Neural crest cell (in vitro differentiated cells): Measurements from ENCODE around the gene ORC3. TPM values are rescaled to one million over a fixed set of nuclear protein-coding genes. Genes with fewer than 3 reads are reported as not detected.
"Not testable (repeated sequence)": the region's sequence is repeated elsewhere in the genome, so short reads cannot be mapped to it uniquely, and the experiment has no call there.

Source experiments
- DNase-seq: peaks from one replicate; pipeline ENCODE4 v3.0.0; 2021; ENCODE audit warnings: low read depth, mixed read lengths, low spot score
- H3K27ac Mint-ChIP-seq: one replicate; pipeline ENCODE4 v1.8.0; 2021; ENCODE audit warnings: mild to moderate bottlenecking, mixed read lengths; ENCODE audit not compliant: unreplicated experiment
- H3K27me3 Mint-ChIP-seq: 2 replicates; pipeline ENCODE4 v1.8.0; 2021; ENCODE audit warnings: low read depth, mild to moderate bottlenecking, mixed read lengths
- H3K36me3 Mint-ChIP-seq: 2 replicates; pipeline ENCODE4 v1.8.0; 2021; ENCODE audit warnings: low read depth, mild to moderate bottlenecking, mixed read lengths
- H3K4me1 Mint-ChIP-seq: 2 replicates; pipeline ENCODE4 v1.8.0; 2021; ENCODE audit warnings: mixed read lengths
- H3K4me3 Mint-ChIP-seq: one replicate; pipeline ENCODE4 v1.8.0; 2021; ENCODE audit warnings: mild to moderate bottlenecking, mixed read lengths
- H3K9me3 Mint-ChIP-seq: 2 replicates; pipeline ENCODE4 v1.8.0; 2021; ENCODE audit warnings: mixed read lengths
- total RNA-seq: library from RNA; stranded (reverse); gene quantifications from 2 replicates; pipeline ENCODE4 v1.2.1, GENCODE V29; 2021
- TF ChIP-seq, protein P1 (sequence below): fragments of 200-600 bp; sonication (generic); conservative IDR thresholded peaks from 2 replicates; pipeline ENCODE4 v1.5.0; 2021; ENCODE audit warnings: antibody characterized with exemption, mild to moderate bottlenecking

ORC3 gene
- total RNA-seq, 1 donor from 2014 or later, result 37.3 TPM

- no peak overlapping the region for H3K27ac Mint-ChIP-seq
- DNase-seq, result no peak
- H3K27me3 Mint-ChIP-seq, result no peaks in the 10 kb centered on the region
- H3K36me3 Mint-ChIP-seq, result peaks cover 5% of the 10 kb centered on the region
- peaks cover 29% of the 10 kb centered on the region for H3K4me1 Mint-ChIP-seq
- TF ChIP-seq, protein P1, sequence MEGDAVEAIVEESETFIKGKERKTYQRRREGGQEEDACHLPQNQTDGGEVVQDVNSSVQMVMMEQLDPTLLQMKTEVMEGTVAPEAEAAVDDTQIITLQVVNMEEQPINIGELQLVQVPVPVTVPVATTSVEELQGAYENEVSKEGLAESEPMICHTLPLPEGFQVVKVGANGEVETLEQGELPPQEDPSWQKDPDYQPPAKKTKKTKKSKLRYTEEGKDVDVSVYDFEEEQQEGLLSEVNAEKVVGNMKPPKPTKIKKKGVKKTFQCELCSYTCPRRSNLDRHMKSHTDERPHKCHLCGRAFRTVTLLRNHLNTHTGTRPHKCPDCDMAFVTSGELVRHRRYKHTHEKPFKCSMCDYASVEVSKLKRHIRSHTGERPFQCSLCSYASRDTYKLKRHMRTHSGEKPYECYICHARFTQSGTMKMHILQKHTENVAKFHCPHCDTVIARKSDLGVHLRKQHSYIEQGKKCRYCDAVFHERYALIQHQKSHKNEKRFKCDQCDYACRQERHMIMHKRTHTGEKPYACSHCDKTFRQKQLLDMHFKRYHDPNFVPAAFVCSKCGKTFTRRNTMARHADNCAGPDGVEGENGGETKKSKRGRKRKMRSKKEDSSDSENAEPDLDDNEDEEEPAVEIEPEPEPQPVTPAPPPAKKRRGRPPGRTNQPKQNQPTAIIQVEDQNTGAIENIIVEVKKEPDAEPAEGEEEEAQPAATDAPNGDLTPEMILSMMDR, result no peak
- no peaks in the 10 kb centered on the region for H3K9me3 Mint-ChIP-seq
- H3K4me3 Mint-ChIP-seq, result no peak overlapping the region
Observed at GRCh38 chr6:87684895-87685654, 95.1 kb downstream of the ORC3 start.

- not testable (repeated sequence) for H3K36me3 Mint-ChIP-seq, H3K27me3 Mint-ChIP-seq, DNase-seq, H3K27ac Mint-ChIP-seq, H3K9me3 Mint-ChIP-seq, H3K4me3 Mint-ChIP-seq
- H3K4me1 Mint-ChIP-seq, result peaks cover 23% of the 10 kb centered on the region
Observed at GRCh38 chr6:87686636-87687205, 96.8 kb downstream of the ORC3 start.

DNA sequence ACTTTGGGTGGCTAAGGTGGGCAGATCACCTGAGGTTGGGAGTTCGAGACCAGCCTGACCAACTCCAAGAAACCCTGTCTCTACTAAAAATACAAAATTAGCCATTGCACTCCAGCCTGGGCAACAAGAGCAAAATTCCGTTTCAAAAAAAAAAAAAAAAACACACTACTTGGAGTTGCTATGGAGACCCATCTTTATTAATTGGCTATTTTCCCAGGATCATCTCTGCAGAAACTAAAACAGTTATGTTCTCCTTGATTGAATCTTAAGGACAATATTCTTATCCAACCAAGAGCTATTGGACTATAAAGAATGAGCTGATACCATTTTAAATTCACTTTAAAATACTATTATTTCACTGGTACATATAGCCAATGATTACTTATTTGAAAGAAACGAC is 97.4 kb downstream of the ORC3 start:
- no peak overlapping the region for H3K27ac Mint-ChIP-seq
- DNase-seq, result no peak
- no peak overlapping the region for H3K4me3 Mint-ChIP-seq
- H3K27me3 Mint-ChIP-seq, result no peaks in the 10 kb centered on the region
- TF ChIP-seq, protein P1, result no peak
- H3K36me3 Mint-ChIP-seq, result peaks cover 5% of the 10 kb centered on the region
- H3K4me1 Mint-ChIP-seq, result peaks cover 24% of the 10 kb centered on the region
- H3K9me3 Mint-ChIP-seq, result no peaks in the 10 kb centered on the region

- not testable (repeated sequence) for H3K9me3 Mint-ChIP-seq, H3K27ac Mint-ChIP-seq, DNase-seq, H3K27me3 Mint-ChIP-seq, H3K4me3 Mint-ChIP-seq, H3K36me3 Mint-ChIP-seq
- H3K4me1 Mint-ChIP-seq, result peaks cover 21% of the 10 kb centered on the region
Observed at GRCh38 chr6:87687893-87688292, 98.0 kb downstream of the ORC3 start.

DNA sequence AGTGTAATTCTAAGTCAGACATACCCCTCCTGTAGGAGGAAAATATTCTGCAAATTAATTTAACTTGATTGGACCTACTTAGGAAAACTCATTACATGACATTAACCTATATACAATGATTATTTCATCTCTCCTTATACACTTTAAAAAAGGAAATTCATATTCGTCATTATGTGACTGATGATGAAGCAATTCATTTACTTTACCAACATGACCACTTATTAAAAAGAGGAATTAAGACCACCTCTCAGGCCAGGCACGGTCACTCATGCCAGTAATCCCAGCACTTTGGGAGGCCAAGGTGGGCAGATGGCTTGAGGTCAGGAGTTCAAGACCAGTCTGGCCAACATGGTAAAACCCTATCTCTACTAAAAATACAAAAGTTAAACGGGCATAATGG is 100.5 kb downstream of the ORC3 start:
- no peak for DNase-seq
- H3K4me1 Mint-ChIP-seq, result peaks cover 26% of the 10 kb centered on the region
- no peaks in the 10 kb centered on the region for H3K9me3 Mint-ChIP-seq
- H3K4me3 Mint-ChIP-seq, result no peak overlapping the region
- no peak overlapping the region for H3K27ac Mint-ChIP-seq
- H3K36me3 Mint-ChIP-seq, result peaks cover 3% of the 10 kb centered on the region
- TF ChIP-seq, protein P1, result no peak
- no peaks in the 10 kb centered on the region for H3K27me3 Mint-ChIP-seq

DNA sequence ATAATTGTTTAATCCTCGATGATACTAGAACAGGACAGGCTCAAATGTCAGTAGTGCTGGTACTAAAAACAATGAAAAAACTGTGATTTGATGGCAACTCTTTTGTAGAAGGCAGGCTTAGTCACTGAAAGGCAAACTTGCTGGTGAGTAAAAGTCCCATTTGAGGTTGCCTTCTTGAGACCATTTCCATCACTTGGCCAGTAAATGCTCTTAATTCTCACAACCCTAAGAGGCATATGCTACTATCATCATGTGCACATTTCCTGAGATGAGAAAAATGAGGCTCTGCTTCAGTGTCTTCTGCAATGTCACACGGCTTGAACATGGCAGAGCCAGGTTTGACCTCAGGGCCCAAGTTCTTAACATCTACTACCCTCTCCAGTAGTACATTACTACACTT is 102.2 kb downstream of the ORC3 start:
- Mint-ChIP-seq H3K27me3 (no peaks in the 10 kb centered on the region), H3K9me3 (no peaks in the 10 kb centered on the region), H3K36me3 (no peaks in the 10 kb centered on the region), H3K4me1 (peaks cover 30% of the 10 kb centered on the region), H3K27ac (no peak overlapping the region), H3K4me3 (no peak overlapping the region)
- TF ChIP-seq, protein P1, result no peak
- DNase-seq, result no peak

DNA sequence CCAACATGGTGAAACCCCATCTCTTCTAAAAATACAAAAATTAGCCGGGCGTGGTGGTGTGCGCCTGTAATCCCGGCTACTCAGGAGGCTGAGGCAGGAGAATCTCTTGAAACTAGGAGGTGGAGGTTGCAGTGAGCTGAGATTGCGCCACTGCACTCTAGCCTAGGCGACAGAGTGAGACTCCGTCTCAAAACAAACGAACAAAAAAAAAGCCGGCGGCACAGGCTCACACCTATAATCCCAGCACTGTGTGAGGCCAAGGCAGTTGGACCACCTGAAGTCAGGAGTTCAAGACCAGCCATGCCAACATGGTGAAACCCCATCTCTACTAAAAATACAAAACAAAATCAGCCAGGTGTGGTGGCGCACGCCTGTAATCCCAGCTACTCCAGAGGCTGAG is 106.9 kb downstream of the ORC3 start:
- not testable (repeated sequence) for H3K27ac Mint-ChIP-seq, H3K36me3 Mint-ChIP-seq, H3K27me3 Mint-ChIP-seq, H3K4me3 Mint-ChIP-seq, DNase-seq, H3K9me3 Mint-ChIP-seq
- H3K4me1 Mint-ChIP-seq, result peaks cover 50% of the 10 kb centered on the region
